Measurements from ENCODE around the gene ARVCF. TPM values are rescaled to one million over a fixed set of nuclear protein-coding genes. Genes with fewer than 3 reads are reported as not detected.

ARVCF gene
- total and polyA plus RNA-seq, 9 of the 15 experiments (the other 6 are each of a cell fraction or from before 2014, with no cell fraction given): 0.03 to 97.4 (median 15.6) TPM

- TF ChIP-seq RB1 (IDR thresholded peaks at IDR 0.05; ENCODE audit: low read depth) (peak; percentile 25; the same call in 1 of the 2 replicates), SAP30 (IDR thresholded peaks at IDR 0.05; ENCODE audit: borderline replicate concordance, insufficient read depth, low read depth, low read length, poor library complexity, severe bottlenecking) (peak; percentile 11), ZBTB34 (CRISPR knock-in tag; IDR thresholded peaks at IDR 0.05) (peak; percentile 53; the same call in 1 of the 2 replicates), HMGXB4 (CRISPR knock-in tag; IDR thresholded peaks at IDR 0.05) (peak; percentile 59; the same call in 1 of the 2 replicates), ZFP1 (CRISPR knock-in tag; IDR thresholded peaks at IDR 0.05) (no peak), ETS1 (conservative IDR thresholded peaks at IDR 0.05; ENCODE audit: control insufficient read depth, low read depth, low read length) (peak; percentile 31; the same call in 1 of the 2 replicates), ZNF263 (CRISPR knock-in tag; IDR thresholded peaks at IDR 0.05; ENCODE audit: borderline replicate concordance) (no peak), HDAC6 (IDR thresholded peaks at IDR 0.05; ENCODE audit: low read depth, low read length) (0 out of 2 replicates have a peak, but pooled peaks have one; percentile 89), JUND (IDR thresholded peaks at IDR 0.05; ENCODE audit: borderline replicate concordance, low read depth, low read length) (peak; percentile 62; the same call in 1 of the 2 replicates), JUND (tag; IDR thresholded peaks at IDR 0.05; ENCODE audit: borderline replicate concordance, low read depth, low read length) (peak; percentile 67; the same call in 1 of the 3 replicates), BRD9 (IDR thresholded peaks at IDR 0.05; ENCODE audit: low read depth, partially characterized antibody) (peak; percentile 37), ZNF764 (CRISPR knock-in tag; IDR thresholded peaks at IDR 0.05; ENCODE audit: low read depth) (0 out of 2 replicates have a peak, but pooled peaks have one; percentile 22), KLF10 (CRISPR knock-in tag; IDR thresholded peaks at IDR 0.05) (no peak), ESRRB (CRISPR knock-in tag; IDR thresholded peaks at IDR 0.05; ENCODE audit: borderline replicate concordance) (no peak), ATF7 (IDR thresholded peaks at IDR 0.05) (0 out of 2 replicates have a peak, but pooled peaks have one; percentile 35)
Observed at GRCh38 chr22:19974268-19974861, 42.3 kb downstream of the ARVCF start (continued).

Data from K562 (cell line).